Measurements from ENCODE around the gene NHLRC2. TPM values are rescaled to one million over a fixed set of nuclear protein-coding genes. Genes with fewer than 3 reads are reported as not detected.

NHLRC2 gene
- total and polyA plus RNA-seq, 2 experiments from 2014 or later = 7.8 to 22.8 TPM

- Histone ChIP-seq H3K9me3 (ENCODE audit: low read depth) (no peaks in the 10 kb centered on the region), H4K20me1 (ENCODE audit: insufficient read depth, poor library complexity, severe bottlenecking) (no peaks in the 10 kb centered on the region), H2AFZ (no peak overlapping the region), H3K27me3 (no peaks in the 10 kb centered on the region), H3K4me2 (no peak overlapping the region), H3K4me3 (no peak overlapping the region), H3K4me1 (ENCODE audit: insufficient read depth) (peaks cover 10% of the 10 kb centered on the region), H3K36me3 (replicated peaks; ENCODE audit: insufficient read depth, low read depth) (no peaks in the 10 kb centered on the region), H3K79me2 (no peaks in the 10 kb centered on the region), H3K27ac (no peak overlapping the region), H3K9me2 (replicated peaks; ENCODE audit: insufficient read depth) (no peaks in the 10 kb centered on the region)
- TF ChIP-seq EZH2 (IDR thresholded peaks at IDR 0.05; ENCODE audit: borderline replicate concordance) = no peak
- TF ChIP-seq EZH2phosphoT487 (IDR thresholded peaks at IDR 0.05; ENCODE audit: low read depth, severe bottlenecking, unreplicated experiment) = no peak
- TF ChIP-seq CTCF (IDR thresholded peaks at IDR 0.05; ENCODE audit: poor library complexity) = no peak
- DNase-seq (ENCODE audit: low spot score) = no peak
- 76% methylated on average over 5 of the region's 5 CpGs for WGBS (ENCODE audit: low lambda C conversion rate, missing lambda C conversion rate)
These were observed 111.2 kb downstream of the NHLRC2 start for GRCh38 chr10:113965683-113966082.

Small RNA genes within 50 kb of the gene (small RNA-seq; reads per million reads assigned to genes)
- gene RF00560 = not detected

Other genes starting within 250 kb of the NHLRC2 start
- not detected in 2 replicates for gene NRAP, start 190.6 kb upstream of the NHLRC2 start, total RNA-seq
- gene NRAP, start 190.6 kb upstream of the NHLRC2 start, polyA plus RNA-seq = 0.04 and 0.19 TPM in 2 replicates
- 32.9 and 35.0 TPM in 2 replicates for gene CASP7, start 174.7 kb upstream of the NHLRC2 start, total RNA-seq
- gene CASP7, start 174.7 kb upstream of the NHLRC2 start, polyA plus RNA-seq = 19.8 and 24.8 TPM in 2 replicates
- gene PLEKHS1, start 103.0 kb upstream of the NHLRC2 start, total RNA-seq = 0.23 TPM in 1 of 2 replicates, not detected in the other
- gene PLEKHS1, start 103.0 kb upstream of the NHLRC2 start, polyA plus RNA-seq = not detected in 2 replicates
- 7.5 and 7.7 TPM in 2 replicates for gene DCLRE1A, start 579 bp upstream of the NHLRC2 start, total RNA-seq
- 3.0 and 4.2 TPM in 2 replicates for gene DCLRE1A, start 579 bp upstream of the NHLRC2 start, polyA plus RNA-seq
- gene ADRB1, start 189.2 kb downstream of the NHLRC2 start, total RNA-seq = 1.0 and 1.2 TPM in 2 replicates
- gene ADRB1, start 189.2 kb downstream of the NHLRC2 start, polyA plus RNA-seq = 0.10 and 0.60 TPM in 2 replicates

Measured in hepatocyte (in vitro differentiated cells).